Testis (tissue), 2 donors: ENCODE measurements around the gene PKNOX2.

ENCODE experiments used
- CTCF ChIP-seq, 3 experiments: fragments of 450-650 bp in 2 of 3; fragments of 200-600 bp in 1 of 3; sonication (generic) in 1 of 3; IDR thresholded peaks; one replicate each; pipeline ENCODE4 v1.5.1; 2016 to 2019; ENCODE audit warnings: antibody characterized with exemption in 3 of 3, mild to moderate bottlenecking in 2 of 3, moderate library complexity in 1 of 3
- POLR2A ChIP-seq: fragments of 450-650 bp; IDR thresholded peaks from one replicate; pipeline ENCODE4 v1.6.1; 2017; ENCODE audit warnings: antibody characterized with exemption, mild to moderate bottlenecking, moderate library complexity

- TF ChIP-seq CTCF (IDR thresholded peaks at IDR 0.05) (no peak), POLR2A (no peak)
Measured at GRCh38 chr11:125286486-125286885, 121.9 kb downstream of the PKNOX2 start.
